Measurements from ENCODE around the gene FGG. TPM values are rescaled to one million over a fixed set of nuclear protein-coding genes. Genes with fewer than 3 reads are reported as not detected.

Gene FGG
- total and polyA plus RNA-seq, 2 of the 13 experiments (the other 11 are each of a cell fraction or from before 2014, with no cell fraction given) = 1,037 to 2,423 TPM

DNA sequence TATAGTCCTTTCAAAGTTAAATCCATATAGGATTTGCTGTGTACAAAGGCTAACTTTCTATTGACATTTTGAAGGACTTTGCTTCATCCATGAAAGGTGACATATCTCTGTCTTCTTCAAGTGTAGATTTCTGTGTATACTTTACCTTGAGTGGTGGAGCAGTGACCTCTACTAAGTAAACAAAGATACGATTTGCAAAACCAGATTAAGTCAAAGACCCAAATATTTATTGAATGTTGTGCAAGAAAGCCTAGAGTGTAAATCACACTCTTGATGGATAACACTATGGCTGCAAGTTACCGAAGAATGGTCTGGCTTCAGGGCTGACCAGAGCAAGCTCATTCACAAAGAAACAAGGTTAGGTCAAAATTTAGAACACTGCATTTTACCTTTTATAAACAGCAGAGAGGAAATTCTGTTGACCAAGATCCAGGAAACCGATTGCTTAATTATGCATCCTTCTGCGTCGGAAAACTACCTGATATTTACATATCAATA lies 5.4 kb upstream of the FGG start (continued):
- TF ChIP-seq, protein P1, sequence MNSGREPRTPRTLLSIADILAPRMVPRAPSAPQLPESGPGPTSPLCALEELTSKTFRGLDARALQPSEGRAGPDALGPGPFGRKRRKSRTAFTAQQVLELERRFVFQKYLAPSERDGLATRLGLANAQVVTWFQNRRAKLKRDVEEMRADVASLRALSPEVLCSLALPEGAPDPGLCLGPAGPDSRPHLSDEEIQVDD (CRISPR knock-in tag; IDR thresholded peaks at IDR 0.05; ENCODE audit: borderline replicate concordance) = no peak
- TF ChIP-seq MAFG (CRISPR knock-in tag; IDR thresholded peaks at IDR 0.05) (no peak), TBX2 (CRISPR knock-in tag; IDR thresholded peaks at IDR 0.05; ENCODE audit: borderline replicate concordance) (peak; percentile 99), ZNF350 (CRISPR knock-in tag; IDR thresholded peaks at IDR 0.05; ENCODE audit: borderline replicate concordance, low read depth) (no peak), ZNF367 (CRISPR knock-in tag; IDR thresholded peaks at IDR 0.05; ENCODE audit: borderline replicate concordance) (no peak), CCAR2 (optimal IDR thresholded peaks at IDR 0.05; ENCODE audit: low read depth, low read length) (no peak), ZNF260 (CRISPR knock-in tag; IDR thresholded peaks at IDR 0.05; ENCODE audit: borderline replicate concordance, low read depth) (no peak), ZNF792 (CRISPR knock-in tag; IDR thresholded peaks at IDR 0.05) (peak; percentile 66; the same call in 1 of the 2 replicates), CHD4 (IDR thresholded peaks at IDR 0.05; ENCODE audit: borderline replicate concordance, low read length) (no peak; the same call in 1 of the 2 replicates), ZBTB3 (CRISPR knock-in tag; IDR thresholded peaks at IDR 0.05; ENCODE audit: borderline replicate concordance, low read depth) (peak; percentile 85), ZNF7 (CRISPR knock-in tag; IDR thresholded peaks at IDR 0.05) (peak; percentile 28; the same call in 1 of the 2 replicates), IRX3 (CRISPR knock-in tag; IDR thresholded peaks at IDR 0.05; ENCODE audit: borderline replicate concordance, low read depth) (no peak), CREM (IDR thresholded peaks at IDR 0.05) (peak; percentile 99), CREM (CRISPR knock-in tag; IDR thresholded peaks at IDR 0.05) (no peak)
- TF ChIP-seq, protein P2, sequence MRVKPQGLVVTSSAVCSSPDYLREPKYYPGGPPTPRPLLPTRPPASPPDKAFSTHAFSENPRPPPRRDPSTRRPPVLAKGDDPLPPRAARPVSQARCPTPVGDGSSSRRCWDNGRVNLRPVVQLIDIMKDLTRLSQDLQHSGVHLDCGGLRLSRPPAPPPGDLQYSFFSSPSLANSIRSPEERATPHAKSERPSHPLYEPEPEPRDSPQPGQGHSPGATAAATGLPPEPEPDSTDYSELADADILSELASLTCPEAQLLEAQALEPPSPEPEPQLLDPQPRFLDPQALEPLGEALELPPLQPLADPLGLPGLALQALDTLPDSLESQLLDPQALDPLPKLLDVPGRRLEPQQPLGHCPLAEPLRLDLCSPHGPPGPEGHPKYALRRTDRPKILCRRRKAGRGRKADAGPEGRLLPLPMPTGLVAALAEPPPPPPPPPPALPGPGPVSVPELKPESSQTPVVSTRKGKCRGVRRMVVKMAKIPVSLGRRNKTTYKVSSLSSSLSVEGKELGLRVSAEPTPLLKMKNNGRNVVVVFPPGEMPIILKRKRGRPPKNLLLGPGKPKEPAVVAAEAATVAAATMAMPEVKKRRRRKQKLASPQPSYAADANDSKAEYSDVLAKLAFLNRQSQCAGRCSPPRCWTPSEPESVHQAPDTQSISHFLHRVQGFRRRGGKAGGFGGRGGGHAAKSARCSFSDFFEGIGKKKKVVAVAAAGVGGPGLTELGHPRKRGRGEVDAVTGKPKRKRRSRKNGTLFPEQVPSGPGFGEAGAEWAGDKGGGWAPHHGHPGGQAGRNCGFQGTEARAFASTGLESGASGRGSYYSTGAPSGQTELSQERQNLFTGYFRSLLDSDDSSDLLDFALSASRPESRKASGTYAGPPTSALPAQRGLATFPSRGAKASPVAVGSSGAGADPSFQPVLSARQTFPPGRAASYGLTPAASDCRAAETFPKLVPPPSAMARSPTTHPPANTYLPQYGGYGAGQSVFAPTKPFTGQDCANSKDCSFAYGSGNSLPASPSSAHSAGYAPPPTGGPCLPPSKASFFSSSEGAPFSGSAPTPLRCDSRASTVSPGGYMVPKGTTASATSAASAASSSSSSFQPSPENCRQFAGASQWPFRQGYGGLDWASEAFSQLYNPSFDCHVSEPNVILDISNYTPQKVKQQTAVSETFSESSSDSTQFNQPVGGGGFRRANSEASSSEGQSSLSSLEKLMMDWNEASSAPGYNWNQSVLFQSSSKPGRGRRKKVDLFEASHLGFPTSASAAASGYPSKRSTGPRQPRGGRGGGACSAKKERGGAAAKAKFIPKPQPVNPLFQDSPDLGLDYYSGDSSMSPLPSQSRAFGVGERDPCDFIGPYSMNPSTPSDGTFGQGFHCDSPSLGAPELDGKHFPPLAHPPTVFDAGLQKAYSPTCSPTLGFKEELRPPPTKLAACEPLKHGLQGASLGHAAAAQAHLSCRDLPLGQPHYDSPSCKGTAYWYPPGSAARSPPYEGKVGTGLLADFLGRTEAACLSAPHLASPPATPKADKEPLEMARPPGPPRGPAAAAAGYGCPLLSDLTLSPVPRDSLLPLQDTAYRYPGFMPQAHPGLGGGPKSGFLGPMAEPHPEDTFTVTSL (CRISPR knock-in tag; IDR thresholded peaks at IDR 0.05; ENCODE audit: borderline replicate concordance) = peak; percentile 98
- TF ChIP-seq, protein P3, sequence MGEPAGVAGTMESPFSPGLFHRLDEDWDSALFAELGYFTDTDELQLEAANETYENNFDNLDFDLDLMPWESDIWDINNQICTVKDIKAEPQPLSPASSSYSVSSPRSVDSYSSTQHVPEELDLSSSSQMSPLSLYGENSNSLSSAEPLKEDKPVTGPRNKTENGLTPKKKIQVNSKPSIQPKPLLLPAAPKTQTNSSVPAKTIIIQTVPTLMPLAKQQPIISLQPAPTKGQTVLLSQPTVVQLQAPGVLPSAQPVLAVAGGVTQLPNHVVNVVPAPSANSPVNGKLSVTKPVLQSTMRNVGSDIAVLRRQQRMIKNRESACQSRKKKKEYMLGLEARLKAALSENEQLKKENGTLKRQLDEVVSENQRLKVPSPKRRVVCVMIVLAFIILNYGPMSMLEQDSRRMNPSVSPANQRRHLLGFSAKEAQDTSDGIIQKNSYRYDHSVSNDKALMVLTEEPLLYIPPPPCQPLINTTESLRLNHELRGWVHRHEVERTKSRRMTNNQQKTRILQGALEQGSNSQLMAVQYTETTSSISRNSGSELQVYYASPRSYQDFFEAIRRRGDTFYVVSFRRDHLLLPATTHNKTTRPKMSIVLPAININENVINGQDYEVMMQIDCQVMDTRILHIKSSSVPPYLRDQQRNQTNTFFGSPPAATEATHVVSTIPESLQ (CRISPR knock-in tag; conservative IDR thresholded peaks at IDR 0.05) = 0 out of 2 replicates have a peak, but pooled peaks have one; percentile 78
- TF ChIP-seq, protein P4, sequence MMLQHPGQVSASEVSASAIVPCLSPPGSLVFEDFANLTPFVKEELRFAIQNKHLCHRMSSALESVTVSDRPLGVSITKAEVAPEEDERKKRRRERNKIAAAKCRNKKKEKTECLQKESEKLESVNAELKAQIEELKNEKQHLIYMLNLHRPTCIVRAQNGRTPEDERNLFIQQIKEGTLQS (CRISPR knock-in tag; IDR thresholded peaks at IDR 0.05) = peak; percentile 66
- TF ChIP-seq, protein P5, sequence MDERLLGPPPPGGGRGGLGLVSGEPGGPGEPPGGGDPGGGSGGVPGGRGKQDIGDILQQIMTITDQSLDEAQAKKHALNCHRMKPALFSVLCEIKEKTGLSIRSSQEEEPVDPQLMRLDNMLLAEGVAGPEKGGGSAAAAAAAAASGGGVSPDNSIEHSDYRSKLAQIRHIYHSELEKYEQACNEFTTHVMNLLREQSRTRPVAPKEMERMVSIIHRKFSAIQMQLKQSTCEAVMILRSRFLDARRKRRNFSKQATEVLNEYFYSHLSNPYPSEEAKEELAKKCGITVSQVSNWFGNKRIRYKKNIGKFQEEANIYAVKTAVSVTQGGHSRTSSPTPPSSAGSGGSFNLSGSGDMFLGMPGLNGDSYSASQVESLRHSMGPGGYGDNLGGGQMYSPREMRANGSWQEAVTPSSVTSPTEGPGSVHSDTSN (CRISPR knock-in tag; IDR thresholded peaks at IDR 0.05) = peak; percentile 61
- TF ChIP-seq, protein P6, sequence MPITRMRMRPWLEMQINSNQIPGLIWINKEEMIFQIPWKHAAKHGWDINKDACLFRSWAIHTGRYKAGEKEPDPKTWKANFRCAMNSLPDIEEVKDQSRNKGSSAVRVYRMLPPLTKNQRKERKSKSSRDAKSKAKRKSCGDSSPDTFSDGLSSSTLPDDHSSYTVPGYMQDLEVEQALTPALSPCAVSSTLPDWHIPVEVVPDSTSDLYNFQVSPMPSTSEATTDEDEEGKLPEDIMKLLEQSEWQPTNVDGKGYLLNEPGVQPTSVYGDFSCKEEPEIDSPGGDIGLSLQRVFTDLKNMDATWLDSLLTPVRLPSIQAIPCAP (CRISPR knock-in tag; IDR thresholded peaks at IDR 0.05; ENCODE audit: low read depth) = no peak

Measured in HepG2 (cell line).